ENCODE data around the gene ADCY2.

GRCh38 chr5:7610531-7611177, 214.7 kb downstream of the ADCY2 start:
- TF ChIP-seq, protein P1, sequence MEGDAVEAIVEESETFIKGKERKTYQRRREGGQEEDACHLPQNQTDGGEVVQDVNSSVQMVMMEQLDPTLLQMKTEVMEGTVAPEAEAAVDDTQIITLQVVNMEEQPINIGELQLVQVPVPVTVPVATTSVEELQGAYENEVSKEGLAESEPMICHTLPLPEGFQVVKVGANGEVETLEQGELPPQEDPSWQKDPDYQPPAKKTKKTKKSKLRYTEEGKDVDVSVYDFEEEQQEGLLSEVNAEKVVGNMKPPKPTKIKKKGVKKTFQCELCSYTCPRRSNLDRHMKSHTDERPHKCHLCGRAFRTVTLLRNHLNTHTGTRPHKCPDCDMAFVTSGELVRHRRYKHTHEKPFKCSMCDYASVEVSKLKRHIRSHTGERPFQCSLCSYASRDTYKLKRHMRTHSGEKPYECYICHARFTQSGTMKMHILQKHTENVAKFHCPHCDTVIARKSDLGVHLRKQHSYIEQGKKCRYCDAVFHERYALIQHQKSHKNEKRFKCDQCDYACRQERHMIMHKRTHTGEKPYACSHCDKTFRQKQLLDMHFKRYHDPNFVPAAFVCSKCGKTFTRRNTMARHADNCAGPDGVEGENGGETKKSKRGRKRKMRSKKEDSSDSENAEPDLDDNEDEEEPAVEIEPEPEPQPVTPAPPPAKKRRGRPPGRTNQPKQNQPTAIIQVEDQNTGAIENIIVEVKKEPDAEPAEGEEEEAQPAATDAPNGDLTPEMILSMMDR (IDR thresholded peaks at IDR 0.05 in 2 of 3, conservative IDR thresholded peaks at IDR 0.05 in 1 of 3; ENCODE audit: insufficient read depth in 2 of 3, low read depth in 1 of 3, low read length in 3 of 3), result no peak
- TF ChIP-seq CHD2 (IDR thresholded peaks at IDR 0.05; ENCODE audit: low read depth, low read length) (no peak), ATF6 (CRISPR knock-in tag; IDR thresholded peaks at IDR 0.05) (no peak), NR2C2 (CRISPR knock-in tag; IDR thresholded peaks at IDR 0.05) (no peak), NR2C2 (tag; IDR thresholded peaks at IDR 0.05) (no peak), SNIP1 (IDR thresholded peaks at IDR 0.05; ENCODE audit: low read depth) (no peak), HNRNPK (IDR thresholded peaks at IDR 0.05; ENCODE audit: low read depth, low read length, poor library complexity, severe bottlenecking) (no peak), MYC (IDR thresholded peaks at IDR 0.05; ENCODE audit: low read depth, low read length) (no peak), MYC (CRISPR knock-in tag; IDR thresholded peaks at IDR 0.05; ENCODE audit: borderline replicate concordance, low read depth) (no peak), MAX (CRISPR knock-in tag; IDR thresholded peaks at IDR 0.05) (no peak), CBFA2T3 (IDR thresholded peaks at IDR 0.05) (no peak), ZKSCAN1 (IDR thresholded peaks at IDR 0.05; ENCODE audit: low read depth, low read length) (no peak)
- TF ChIP-seq, protein P2, sequence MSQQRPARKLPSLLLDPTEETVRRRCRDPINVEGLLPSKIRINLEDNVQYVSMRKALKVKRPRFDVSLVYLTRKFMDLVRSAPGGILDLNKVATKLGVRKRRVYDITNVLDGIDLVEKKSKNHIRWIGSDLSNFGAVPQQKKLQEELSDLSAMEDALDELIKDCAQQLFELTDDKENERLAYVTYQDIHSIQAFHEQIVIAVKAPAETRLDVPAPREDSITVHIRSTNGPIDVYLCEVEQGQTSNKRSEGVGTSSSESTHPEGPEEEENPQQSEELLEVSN (IDR thresholded peaks at IDR 0.05; ENCODE audit: borderline replicate concordance in 1 of 2, extremely low read depth in 1 of 2, insufficient read depth in 1 of 2, insufficient read length in 1 of 2, low read depth in 1 of 2, low read length in 1 of 2, poor library complexity in 1 of 2, severe bottlenecking in 1 of 2), result no peak

Measured in K562 (cell line).